ENCODE results near the gene USP31.

The USP31 gene

DNA sequence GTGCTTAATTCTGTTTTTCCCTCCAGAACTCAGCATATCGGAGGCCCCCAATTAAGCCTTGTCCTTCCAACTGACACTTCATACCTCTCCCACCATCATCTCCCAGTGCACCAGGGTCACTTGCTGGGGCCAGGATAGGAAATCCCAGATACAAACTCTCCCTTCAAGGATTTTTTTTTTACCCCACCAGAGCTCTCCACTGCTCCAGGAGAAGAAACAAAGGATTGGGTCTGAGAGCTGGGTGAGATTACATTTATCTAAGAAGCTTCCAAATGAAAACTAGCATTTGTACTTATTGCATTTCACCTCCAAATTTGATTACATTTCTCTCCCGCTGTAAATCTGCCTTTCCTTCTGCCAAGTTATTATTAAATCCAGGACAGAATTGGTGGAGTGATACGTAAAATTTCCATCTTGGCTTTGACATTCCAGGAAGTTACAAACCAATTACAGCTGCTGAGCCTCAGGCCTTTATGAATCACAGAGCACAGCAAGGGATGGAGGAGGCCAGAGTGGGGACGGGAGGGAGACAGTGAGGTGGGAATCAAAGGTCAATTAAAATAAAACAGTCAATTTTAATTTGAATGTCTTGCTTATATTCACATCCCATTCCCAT lies 123.5 kb downstream of the USP31 start:
- no peak for FAIRE-seq
- no peak for DNase-seq (ENCODE audit: insufficient read length)

DNA sequence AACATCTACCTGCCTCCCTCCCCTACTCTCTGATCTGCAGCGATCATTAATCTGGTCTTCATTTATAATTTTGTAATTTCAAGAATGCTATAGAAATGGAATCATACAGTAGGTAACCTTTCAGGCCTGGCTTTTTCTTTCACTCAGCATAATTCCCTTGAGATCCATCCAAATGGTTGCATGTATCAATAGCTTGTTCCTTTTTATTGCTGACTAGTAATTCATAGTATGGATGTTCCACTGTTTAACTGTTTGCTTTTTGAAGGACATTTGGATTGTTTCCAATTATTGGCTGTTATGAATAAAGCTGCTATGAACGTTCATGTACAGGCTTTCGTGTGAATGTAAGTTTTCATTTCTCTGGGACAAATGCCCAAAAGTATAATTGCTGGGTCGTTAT lies 125.2 kb downstream of the USP31 start:
- FAIRE-seq (no peak), DNase-seq (ENCODE audit: insufficient read length) (no peak)
- TF ChIP-seq POLR2A (IDR thresholded peaks at IDR 0.05; ENCODE audit: low read depth, low read length) (no peak), POLR2AphosphoS5 (IDR thresholded peaks at IDR 0.05; ENCODE audit: low read depth, low read length) (no peak), TAF1 (IDR thresholded peaks at IDR 0.05; ENCODE audit: borderline replicate concordance, low read depth, low read length) (no peak)

More for the DNA sequence above, 123.5 kb downstream of the USP31 start:
- TF ChIP-seq POLR2AphosphoS5 (IDR thresholded peaks at IDR 0.05; ENCODE audit: low read depth, low read length), result no peak
- TF ChIP-seq POLR2A (IDR thresholded peaks at IDR 0.05; ENCODE audit: low read depth, low read length), result no peak
- TF ChIP-seq TAF1 (IDR thresholded peaks at IDR 0.05; ENCODE audit: borderline replicate concordance, low read depth, low read length), result no peak

DNA sequence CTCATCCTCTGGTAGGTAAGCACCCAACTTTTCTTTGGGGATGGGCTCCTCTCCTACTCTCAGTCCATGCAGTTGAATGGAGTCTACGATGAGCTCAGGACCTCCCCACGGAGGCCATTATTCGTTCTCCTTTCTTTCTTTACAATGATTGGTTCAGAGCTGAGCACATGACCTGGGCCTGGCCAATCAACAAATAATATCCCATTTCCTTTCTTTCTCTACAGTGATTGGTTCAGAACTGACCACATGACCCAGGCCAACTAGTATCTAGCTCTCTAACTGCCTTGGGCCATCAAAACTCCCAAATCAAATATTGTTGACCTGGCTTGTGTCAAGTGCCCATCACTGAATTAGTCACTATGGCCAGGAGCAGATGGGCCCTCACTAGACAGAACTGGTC lies 129.2 kb downstream of the USP31 start:
- DNase-seq (ENCODE audit: insufficient read length) (no peak), FAIRE-seq (no peak)
- TF ChIP-seq TAF1 (IDR thresholded peaks at IDR 0.05; ENCODE audit: borderline replicate concordance, low read depth, low read length) (no peak), POLR2A (IDR thresholded peaks at IDR 0.05; ENCODE audit: low read depth, low read length) (no peak), POLR2AphosphoS5 (IDR thresholded peaks at IDR 0.05; ENCODE audit: low read depth, low read length) (no peak)

- FAIRE-seq, result no peak
- no peak for TF ChIP-seq TAF1 (IDR thresholded peaks at IDR 0.05; ENCODE audit: borderline replicate concordance, low read depth, low read length)
- no peak for TF ChIP-seq POLR2AphosphoS5 (IDR thresholded peaks at IDR 0.05; ENCODE audit: low read depth, low read length)
- TF ChIP-seq POLR2A (IDR thresholded peaks at IDR 0.05; ENCODE audit: low read depth, low read length), result no peak
- no peak for DNase-seq (ENCODE audit: insufficient read length)
These were observed 132.9 kb downstream of the USP31 start for GRCh38 chr16:23016368-23016767.

GRCh38 chr16:23015580-23015979 lies 133.7 kb downstream of the USP31 start:
- FAIRE-seq, result no peak
- TF ChIP-seq POLR2A (IDR thresholded peaks at IDR 0.05; ENCODE audit: low read depth, low read length) (no peak), TAF1 (IDR thresholded peaks at IDR 0.05; ENCODE audit: borderline replicate concordance, low read depth, low read length) (no peak), POLR2AphosphoS5 (IDR thresholded peaks at IDR 0.05; ENCODE audit: low read depth, low read length) (no peak)
- no peak for DNase-seq (ENCODE audit: insufficient read length)

- TF ChIP-seq POLR2AphosphoS5 (IDR thresholded peaks at IDR 0.05; ENCODE audit: low read depth, low read length), result no peak
- no peak for TF ChIP-seq POLR2A (IDR thresholded peaks at IDR 0.05; ENCODE audit: low read depth, low read length)
- TF ChIP-seq TAF1 (IDR thresholded peaks at IDR 0.05; ENCODE audit: borderline replicate concordance, low read depth, low read length), result no peak
- FAIRE-seq, result no peak
- DNase-seq (ENCODE audit: insufficient read length), result no peak
These were observed 134.7 kb downstream of the USP31 start for GRCh38 chr16:23014592-23014991.
